ENCODE results near the gene GLT8D1. TPM values are rescaled to one million over a fixed set of nuclear protein-coding genes. Genes with fewer than 3 reads are reported as not detected.
A peak's percentile ranks its signal among the peaks of the same experiment; 100 is the strongest.

Gene GLT8D1
- total and polyA plus RNA-seq, 2 of the 13 experiments (the other 11 are each of a cell fraction or from before 2014, with no cell fraction given): 110 to 121 TPM

DNA sequence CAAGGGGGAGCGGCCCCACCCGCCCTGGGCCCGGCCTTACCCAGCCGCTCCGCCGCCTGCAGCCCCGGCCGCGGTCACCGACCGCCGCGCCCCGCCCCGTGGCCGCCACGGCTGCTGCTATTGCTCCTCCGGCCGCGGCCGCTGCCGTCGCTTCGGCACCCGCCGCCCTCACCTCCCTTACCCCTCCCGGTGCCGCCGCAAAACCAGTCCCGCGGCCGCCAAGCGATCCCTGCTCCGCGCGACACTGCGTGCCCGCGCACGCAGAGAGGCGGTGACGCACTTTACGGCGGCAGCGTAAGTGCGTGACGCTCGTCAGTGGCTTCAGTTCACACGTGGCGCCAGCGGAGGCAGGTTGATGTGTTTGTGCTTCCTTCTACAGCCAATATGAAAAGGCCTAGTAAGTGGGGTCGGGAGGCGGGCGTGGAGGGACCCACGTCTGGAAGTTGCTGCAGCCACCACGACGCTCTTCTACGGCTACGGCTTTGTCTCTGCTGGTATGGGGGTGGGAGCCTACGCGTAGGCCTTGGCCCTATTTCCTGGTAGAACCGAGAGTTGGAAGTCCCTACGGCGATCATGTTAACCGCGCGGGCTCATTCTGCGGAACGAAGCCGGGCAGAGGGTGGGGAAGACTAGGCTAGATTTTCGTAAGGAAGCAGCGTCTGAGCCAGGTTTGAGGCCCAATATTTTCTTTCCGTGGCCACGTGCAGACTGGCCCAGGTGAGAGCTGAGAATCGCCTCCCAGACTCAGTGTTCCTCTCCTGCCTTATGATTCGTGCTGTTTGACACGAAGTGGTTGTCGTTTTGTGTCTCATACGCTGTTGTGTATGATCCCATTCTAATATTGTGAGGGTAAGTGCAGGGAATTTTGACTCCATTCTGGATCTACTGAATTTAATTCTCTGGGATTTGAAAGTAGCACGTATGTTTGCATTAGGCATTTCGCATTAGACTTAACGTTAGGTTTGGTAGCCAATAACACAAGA, 19.6 kb downstream of the GLT8D1 start, which contains the start of the genes GNL3 and PBRM1 (continued):
- TF ChIP-seq, protein P1, sequence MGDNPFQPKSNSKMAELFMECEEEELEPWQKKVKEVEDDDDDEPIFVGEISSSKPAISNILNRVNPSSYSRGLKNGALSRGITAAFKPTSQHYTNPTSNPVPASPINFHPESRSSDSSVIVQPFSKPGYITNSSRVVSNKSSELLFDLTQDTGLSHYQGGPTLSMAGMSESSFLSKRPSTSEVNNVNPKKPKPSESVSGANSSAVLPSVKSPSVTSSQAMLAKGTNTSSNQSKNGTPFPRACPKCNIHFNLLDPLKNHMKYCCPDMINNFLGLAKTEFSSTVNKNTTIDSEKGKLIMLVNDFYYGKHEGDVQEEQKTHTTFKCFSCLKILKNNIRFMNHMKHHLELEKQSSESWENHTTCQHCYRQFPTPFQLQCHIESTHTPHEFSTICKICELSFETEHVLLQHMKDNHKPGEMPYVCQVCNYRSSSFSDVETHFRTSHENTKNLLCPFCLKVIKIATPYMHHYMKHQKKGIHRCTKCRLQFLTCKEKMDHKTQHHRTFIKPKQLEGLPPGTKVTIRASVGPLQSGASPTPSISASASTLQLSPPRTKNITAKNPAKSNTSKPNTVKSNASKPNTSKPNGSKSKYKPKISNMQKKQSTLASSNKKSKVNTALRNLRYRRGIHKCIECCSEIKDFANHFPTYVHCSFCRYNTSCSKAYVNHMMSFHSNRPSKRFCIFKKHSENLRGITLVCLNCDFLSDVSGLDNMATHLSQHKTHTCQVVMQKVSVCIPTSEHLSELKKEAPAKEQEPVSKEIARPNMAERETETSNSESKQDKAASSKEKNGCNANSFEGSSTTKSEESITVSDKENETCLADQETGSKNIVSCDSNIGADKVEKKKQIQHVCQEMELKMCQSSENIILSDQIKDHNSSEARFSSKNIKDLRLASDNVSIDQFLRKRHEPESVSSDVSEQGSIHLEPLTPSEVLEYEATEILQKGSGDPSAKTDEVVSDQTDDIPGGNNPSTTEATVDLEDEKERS (CRISPR knock-in tag; IDR thresholded peaks at IDR 0.05): peak; percentile 61; the same call in 1 of the 2 replicates
- TF ChIP-seq, protein P2, sequence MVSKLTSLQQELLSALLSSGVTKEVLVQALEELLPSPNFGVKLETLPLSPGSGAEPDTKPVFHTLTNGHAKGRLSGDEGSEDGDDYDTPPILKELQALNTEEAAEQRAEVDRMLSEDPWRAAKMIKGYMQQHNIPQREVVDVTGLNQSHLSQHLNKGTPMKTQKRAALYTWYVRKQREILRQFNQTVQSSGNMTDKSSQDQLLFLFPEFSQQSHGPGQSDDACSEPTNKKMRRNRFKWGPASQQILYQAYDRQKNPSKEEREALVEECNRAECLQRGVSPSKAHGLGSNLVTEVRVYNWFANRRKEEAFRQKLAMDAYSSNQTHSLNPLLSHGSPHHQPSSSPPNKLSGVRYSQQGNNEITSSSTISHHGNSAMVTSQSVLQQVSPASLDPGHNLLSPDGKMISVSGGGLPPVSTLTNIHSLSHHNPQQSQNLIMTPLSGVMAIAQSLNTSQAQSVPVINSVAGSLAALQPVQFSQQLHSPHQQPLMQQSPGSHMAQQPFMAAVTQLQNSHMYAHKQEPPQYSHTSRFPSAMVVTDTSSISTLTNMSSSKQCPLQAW (CRISPR knock-in tag; IDR thresholded peaks at IDR 0.05): peak; percentile 74
- TF ChIP-seq MTF1 (CRISPR knock-in tag; IDR thresholded peaks at IDR 0.05) (no peak), SOX6 (IDR thresholded peaks at IDR 0.05) (no peak), SOX6 (CRISPR knock-in tag; IDR thresholded peaks at IDR 0.05) (peak; percentile 69), SP1 (IDR thresholded peaks at IDR 0.05) (no peak), SP1 (CRISPR knock-in tag; IDR thresholded peaks at IDR 0.05) (peak; percentile 80), TBX2 (CRISPR knock-in tag; IDR thresholded peaks at IDR 0.05; ENCODE audit: borderline replicate concordance) (peak; percentile 83), GFI1 (CRISPR knock-in tag; IDR thresholded peaks at IDR 0.05; ENCODE audit: borderline replicate concordance) (peak; percentile 59; the same call in 1 of the 2 replicates), CAMTA2 (CRISPR knock-in tag; IDR thresholded peaks at IDR 0.05; ENCODE audit: borderline replicate concordance) (peak; percentile 64; the same call in 1 of the 2 replicates), PHF21A (CRISPR knock-in tag; IDR thresholded peaks at IDR 0.05) (0 out of 2 replicates have a peak, but pooled peaks have one; percentile 25), ZBTB38 (CRISPR knock-in tag; IDR thresholded peaks at IDR 0.05) (peak; percentile 73), SKI (IDR thresholded peaks at IDR 0.05; ENCODE audit: partially characterized antibody) (peak; percentile 64)
- TF ChIP-seq, protein P3, sequence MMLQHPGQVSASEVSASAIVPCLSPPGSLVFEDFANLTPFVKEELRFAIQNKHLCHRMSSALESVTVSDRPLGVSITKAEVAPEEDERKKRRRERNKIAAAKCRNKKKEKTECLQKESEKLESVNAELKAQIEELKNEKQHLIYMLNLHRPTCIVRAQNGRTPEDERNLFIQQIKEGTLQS (CRISPR knock-in tag; IDR thresholded peaks at IDR 0.05): peak; percentile 62
- TF ChIP-seq, protein P4, sequence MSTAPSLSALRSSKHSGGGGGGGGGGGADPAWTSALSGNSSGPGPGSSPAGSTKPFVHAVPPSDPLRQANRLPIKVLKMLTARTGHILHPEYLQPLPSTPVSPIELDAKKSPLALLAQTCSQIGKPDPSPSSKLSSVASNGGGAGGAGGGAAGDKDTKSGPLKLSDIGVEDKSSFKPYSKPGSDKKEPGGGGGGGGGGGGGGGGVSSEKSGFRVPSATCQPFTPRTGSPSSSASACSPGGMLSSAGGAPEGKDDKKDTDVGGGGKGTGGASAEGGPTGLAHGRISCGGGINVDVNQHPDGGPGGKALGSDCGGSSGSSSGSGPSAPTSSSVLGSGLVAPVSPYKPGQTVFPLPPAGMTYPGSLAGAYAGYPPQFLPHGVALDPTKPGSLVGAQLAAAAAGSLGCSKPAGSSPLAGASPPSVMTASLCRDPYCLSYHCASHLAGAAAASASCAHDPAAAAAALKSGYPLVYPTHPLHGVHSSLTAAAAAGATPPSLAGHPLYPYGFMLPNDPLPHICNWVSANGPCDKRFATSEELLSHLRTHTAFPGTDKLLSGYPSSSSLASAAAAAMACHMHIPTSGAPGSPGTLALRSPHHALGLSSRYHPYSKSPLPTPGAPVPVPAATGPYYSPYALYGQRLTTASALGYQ (CRISPR knock-in tag; IDR thresholded peaks at IDR 0.05): 0 out of 2 replicates have a peak, but pooled peaks have one; percentile 63
- TF ChIP-seq, protein P5, sequence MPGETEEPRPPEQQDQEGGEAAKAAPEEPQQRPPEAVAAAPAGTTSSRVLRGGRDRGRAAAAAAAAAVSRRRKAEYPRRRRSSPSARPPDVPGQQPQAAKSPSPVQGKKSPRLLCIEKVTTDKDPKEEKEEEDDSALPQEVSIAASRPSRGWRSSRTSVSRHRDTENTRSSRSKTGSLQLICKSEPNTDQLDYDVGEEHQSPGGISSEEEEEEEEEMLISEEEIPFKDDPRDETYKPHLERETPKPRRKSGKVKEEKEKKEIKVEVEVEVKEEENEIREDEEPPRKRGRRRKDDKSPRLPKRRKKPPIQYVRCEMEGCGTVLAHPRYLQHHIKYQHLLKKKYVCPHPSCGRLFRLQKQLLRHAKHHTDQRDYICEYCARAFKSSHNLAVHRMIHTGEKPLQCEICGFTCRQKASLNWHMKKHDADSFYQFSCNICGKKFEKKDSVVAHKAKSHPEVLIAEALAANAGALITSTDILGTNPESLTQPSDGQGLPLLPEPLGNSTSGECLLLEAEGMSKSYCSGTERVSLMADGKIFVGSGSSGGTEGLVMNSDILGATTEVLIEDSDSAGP (CRISPR knock-in tag; IDR thresholded peaks at IDR 0.05; ENCODE audit: borderline replicate concordance): peak; percentile 93
- TF ChIP-seq, protein P6, sequence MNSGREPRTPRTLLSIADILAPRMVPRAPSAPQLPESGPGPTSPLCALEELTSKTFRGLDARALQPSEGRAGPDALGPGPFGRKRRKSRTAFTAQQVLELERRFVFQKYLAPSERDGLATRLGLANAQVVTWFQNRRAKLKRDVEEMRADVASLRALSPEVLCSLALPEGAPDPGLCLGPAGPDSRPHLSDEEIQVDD (CRISPR knock-in tag; IDR thresholded peaks at IDR 0.05; ENCODE audit: borderline replicate concordance): peak; percentile 86; the same call in 1 of the 2 replicates

Measured in HepG2 (cell line).